Stimulated activated CD4-positive, alpha-beta T cell treated with anti-CD3 and anti-CD28 coated beads, Interleukin-12 subunit alpha, Interleukin-12 subunit beta, amount 100 ng/mL, for 4 hours (primary cell): Measurements from ENCODE around the gene CCDC15.
"Not testable (repeated sequence)": the region's sequence is repeated elsewhere in the genome, so short reads cannot be mapped to it uniquely, and the experiment has no call there.

ENCODE experiments used
- DNase-seq: peaks from one replicate; pipeline ENCODE4 v3.0.0-alpha.2; 2020

Gene CCDC15

GRCh38 chr11:124942466-124943253 lies 11.3 kb upstream of the CCDC15 start:
- DNase-seq: no peak

- no peak for DNase-seq
Measured at GRCh38 chr11:124943254-124943616, 10.8 kb upstream of the CCDC15 start.

- DNase-seq: no peak
Measured at GRCh38 chr11:124943741-124944140, 10.3 kb upstream of the CCDC15 start.

- DNase-seq: no peak
Measured at GRCh38 chr11:124944565-124944964, 9.4 kb upstream of the CCDC15 start.

- no peak for DNase-seq
Measured at GRCh38 chr11:124945826-124946225, 8.2 kb upstream of the CCDC15 start.

- no peak for DNase-seq
Measured at GRCh38 chr11:124946735-124947141, 7.3 kb upstream of the CCDC15 start.

DNA sequence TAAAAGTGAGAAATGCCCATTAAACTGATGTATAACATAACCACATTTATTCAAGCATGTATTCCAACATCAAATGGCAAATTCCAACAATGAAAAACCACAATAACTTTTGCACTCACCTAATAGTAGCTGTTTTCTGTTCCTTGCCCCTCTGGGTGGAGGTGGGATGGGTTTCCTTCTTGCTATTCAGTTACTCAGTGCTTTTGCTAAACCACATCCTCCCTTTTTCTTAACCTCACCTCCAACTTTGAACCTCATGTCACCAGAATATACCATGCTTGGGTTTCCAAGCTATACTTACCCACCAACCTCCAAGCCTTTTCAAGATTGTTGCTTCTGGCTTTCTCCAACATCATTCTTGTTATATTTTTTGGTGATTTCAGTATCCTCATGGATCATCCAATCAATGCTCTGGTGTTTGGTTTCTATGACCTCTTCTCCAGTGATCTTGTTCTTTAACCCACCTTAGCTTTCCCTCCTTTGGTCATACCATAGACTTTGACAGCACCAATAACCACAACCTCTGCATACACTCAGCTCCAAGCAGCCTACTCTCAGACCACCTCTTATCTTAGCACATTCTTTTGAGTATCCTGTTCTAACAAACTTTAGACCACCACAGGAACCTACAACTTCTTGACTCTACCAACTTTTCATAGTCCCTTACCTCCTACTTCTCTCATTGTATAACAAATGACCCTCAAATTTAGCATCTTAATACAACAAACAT lies 3.2 kb upstream of the CCDC15 start:
- DNase-seq: no peak

- no peak for DNase-seq
Measured at GRCh38 chr11:124951341-124951740, 2.7 kb upstream of the CCDC15 start.

GRCh38 chr11:124954590-124954955 lies 571 bp downstream of the CCDC15 start:
- DNase-seq: no peak

DNA sequence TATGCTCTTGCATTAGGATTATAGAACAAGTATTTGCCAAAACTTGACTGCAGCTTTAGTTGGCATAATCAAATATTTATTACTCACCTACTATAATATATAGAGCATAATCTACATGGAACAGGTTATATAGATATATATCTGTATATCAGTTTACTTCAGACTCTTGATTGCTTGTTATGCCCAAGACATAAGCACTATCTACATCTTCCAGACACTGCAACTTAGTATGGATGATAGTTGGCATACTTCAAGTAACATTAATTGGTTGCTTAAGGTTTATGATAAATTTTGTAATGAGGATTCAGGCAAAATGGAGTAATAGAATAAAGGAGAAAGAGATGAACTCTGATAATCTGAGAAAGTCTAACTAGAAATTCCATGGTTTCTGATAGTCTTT lies 1.0 kb downstream of the CCDC15 start:
- DNase-seq: no peak

DNA sequence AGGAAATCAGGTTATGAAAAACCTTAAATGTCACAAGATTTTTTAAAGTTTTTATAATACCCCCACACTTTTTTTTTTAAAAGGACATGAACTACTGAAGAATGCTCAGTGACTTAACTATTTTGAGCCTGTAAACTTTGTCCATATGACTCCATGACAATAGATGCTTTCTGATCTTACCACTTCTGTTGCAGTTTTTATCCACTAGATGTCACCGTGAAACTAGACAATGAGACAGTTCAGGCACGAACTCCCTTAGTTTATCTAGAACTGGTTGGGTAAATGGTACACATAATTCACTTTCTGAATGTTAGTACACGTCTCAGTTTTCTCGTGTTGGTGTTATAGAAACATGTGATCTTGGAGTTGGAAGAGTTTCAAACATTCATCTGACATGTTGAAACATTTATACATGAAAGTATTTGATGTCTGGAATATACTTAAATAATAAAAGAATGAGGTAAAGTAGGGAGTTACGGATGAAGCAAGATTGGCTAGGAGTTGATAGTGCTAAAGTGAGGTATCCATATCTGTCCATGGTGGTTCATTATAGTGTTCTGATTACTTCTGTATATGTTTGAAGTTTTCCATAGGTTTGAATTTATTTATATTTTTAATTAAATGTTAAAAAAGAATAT lies 8.1 kb downstream of the CCDC15 start:
- no peak for DNase-seq

DNA sequence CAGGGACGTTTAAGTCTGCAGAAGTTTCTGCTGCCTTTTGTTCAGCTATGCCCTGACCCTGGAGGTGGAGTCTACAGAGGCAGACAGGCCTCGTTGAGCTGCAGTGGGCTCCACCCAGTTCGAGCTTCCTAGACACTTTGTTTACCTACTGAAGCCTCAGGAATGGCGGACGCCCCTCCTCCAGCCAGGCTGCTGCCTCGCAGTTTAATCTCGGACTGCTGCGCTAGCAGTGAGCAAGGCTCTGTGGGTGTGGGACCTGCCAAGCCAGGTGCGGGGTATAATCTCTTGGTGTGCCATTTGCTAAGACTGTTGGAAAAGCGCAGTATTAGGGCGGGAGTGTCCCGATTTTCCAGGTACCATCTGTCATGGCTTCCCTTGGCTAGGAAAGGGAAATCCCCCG lies 14.2 kb downstream of the CCDC15 start:
- DNase-seq: not testable (repeated sequence)

DNA sequence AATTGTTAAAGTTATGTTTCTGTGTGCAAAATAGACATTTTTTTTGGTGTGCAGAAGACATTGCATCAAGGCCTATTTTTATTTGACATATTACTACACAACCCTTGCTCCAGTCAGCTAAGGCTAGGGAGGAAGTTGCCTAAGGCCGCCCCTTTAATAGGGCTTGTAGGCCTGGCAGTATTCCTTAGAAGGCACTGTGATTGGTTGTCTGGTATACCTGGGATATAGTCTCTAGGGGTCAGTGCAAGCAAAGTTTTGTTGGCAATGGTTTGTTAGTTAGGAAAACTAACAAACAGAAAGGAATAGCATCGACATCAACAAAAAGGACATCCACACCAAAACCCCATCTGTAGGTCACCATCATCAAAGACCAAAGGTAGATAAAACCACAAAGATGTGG lies 16.9 kb downstream of the CCDC15 start:
- DNase-seq: no peak

DNA sequence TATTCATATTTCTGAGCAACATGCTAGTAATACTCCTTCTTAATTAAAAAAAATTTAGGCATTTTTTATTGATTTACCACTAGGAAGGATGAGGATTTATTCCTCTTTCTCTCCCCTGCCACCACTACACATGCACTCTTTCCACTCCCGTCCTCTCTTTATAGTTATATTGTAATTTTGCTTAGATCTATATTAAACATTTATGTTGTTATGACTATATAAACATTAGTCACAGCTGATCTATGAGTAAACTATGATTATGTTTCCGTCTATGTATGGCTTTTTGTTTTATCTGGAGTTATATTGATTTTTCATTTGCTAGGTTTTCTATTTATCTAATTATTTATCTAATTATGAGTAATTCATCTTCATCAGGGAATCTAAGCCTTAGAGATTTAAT lies 17.8 kb downstream of the CCDC15 start:
- DNase-seq: no peak

DNA sequence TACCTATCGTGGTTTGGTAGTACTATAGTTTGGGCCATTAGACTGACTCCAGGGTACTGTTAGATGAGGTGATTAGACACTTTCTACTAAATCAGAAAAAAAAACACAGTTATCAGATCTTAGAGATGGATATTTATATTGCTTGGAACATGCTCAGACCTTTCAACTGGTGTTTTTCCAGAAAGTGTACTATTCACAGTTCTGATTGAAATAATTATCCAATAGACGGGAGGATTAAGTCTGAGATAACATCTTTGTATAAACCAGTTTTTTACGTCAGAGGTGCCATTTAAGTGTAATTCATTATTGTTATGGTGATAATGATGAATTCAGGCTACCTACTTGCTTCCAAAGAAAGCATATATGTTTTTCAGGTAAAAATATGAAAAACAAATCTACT lies 22.5 kb downstream of the CCDC15 start:
- DNase-seq: no peak

DNA sequence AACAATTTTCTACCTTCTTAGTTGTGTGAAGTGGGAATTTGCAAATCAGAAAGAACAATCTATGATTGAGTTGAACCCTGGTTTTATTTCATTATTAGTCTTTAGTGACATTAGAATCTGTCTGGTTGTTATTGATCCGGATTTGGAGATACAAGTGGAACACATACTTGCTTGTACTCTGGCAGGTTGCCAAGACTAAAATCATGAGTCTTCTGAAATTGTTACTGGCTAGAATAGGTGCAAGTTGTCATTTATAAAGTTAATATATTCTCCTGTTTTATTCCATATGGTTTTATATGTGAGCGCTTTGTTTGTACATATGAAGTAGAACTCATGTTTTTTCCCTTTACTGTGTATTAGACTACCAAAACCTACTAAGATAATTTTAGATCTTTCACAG lies 23.0 kb downstream of the CCDC15 start:
- DNase-seq: no peak

- no peak for DNase-seq
Measured at GRCh38 chr11:124978316-124978715, 24.3 kb downstream of the CCDC15 start.

- DNase-seq: no peak
Measured at GRCh38 chr11:124982043-124982442, 28.0 kb downstream of the CCDC15 start.

GRCh38 chr11:124983674-124984511 lies 29.9 kb downstream of the CCDC15 start:
- DNase-seq: no peak

DNA sequence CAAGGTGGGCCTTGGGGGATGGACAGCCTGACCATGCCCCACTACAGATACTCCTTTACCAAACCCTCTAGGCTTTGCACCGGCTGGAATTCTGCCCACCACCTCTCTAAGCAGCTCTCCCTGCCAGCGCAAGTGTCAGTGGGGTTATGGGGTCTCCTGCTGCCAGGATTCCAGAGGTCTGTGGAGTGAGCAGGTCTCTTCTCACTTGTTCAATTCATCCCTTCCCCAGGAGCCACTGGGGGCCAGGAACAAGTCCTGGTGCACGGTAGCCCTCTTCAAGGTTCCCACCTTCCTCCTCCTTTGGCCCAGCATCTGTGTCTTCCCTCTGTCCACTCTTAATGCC lies 30.5 kb downstream of the CCDC15 start:
- DNase-seq: no peak

DNA sequence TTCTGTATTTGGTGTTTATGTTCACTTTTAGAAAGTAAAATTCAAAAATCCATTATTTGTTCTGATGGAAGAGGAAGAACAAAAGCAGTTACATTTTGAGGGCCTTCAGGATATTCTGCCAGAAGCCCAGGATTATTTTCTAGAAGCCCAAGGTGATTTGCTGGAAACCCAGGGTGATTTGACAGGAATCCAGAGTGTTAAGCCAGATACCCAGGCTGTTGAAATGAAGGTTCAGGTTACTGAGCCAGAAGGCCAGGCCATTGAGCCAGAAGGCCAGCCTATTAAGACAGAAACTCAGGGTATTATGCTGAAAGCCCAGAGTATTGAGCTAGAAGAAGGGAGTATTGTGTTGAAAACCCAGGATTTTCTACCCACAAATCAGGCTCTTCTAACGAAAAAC lies 33.1 kb downstream of the CCDC15 start:
- DNase-seq: no peak

DNA sequence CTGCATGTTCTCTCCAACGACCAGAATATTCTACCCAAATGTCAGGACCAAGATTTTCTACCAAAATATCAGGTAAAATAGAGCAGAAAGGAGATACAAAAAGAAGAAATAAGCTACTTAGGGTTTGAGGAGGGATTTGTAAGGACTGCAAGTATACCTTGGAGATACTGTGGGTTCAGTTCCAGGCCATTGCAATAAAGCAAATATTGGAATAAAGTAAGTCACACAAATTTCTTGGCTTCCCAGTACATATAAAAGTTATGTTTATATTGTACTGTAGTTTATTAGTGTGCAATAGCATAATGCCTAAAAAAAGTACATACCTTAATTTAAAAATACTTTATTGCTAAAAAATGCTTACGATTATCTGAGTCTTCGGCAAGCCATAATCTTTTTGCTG lies 34.1 kb downstream of the CCDC15 start:
- DNase-seq: no peak

- DNase-seq: no peak
Measured at GRCh38 chr11:125001079-125001778, 47.2 kb downstream of the CCDC15 start.
